Pancreas (tissue), 10 donors: ENCODE data around the gene EME2. TPM values are rescaled to one million over a fixed set of nuclear protein-coding genes. Genes with fewer than 3 reads are reported as not detected.

Experiments
- ATAC-seq, 4 donors: fragments of 200-7000 bp; cut with Tn5 transposase; one replicate each; pipeline versions ENCODE4 v1.8.0 to v1.9.1; 2020; ENCODE audit warnings: mild to moderate bottlenecking in 4 of 4, moderate library complexity in 4 of 4
- DNase-seq, 6 donors: peaks; one replicate each; pipeline ENCODE4 v3.0.0-alpha.2; 2020
- FAIRE-seq: peaks from 2 replicates; lab custom pipeline; 2012; peaks lifted over from hg19 to GRCh38; lab: Jason Lieb, UNC
- H3K27ac ChIP-seq, 4 donors: fragments of 200-600 bp; sonication (generic); 1 replicate in 3 of 4; 2 replicates in 1 of 4; pipeline versions ENCODE4 v1.5.0 to v1.8.0; 2020
- H3K27me3 ChIP-seq, 4 donors: fragments of 200-600 bp; one replicate each; pipeline ENCODE4 v1.8.0; 2021
- H3K36me3 ChIP-seq, 3 donors: fragments of 200-600 bp; sonication (generic) in 1 of 3; one replicate each; pipeline versions ENCODE4 v1.5.0 to v1.8.0; 2020 to 2021
- H3K4me1 ChIP-seq, 3 donors: fragments of 200-600 bp; one replicate each; pipeline ENCODE4 v1.8.0; 2021
- H3K4me3 ChIP-seq, 4 donors: fragments of 200-600 bp; sonication (generic) in 2 of 4; one replicate each; pipeline versions ENCODE4 v1.5.0 to v1.8.0; 2020 to 2021
- H3K9me3 ChIP-seq, 4 donors: fragments of 200-600 bp; one replicate each; pipeline ENCODE4 v1.8.0; 2021
- WGBS, 2 donors: extraction: QIAGEN DNeasy Blood & Tissue Kit; methylation state at CpG; one replicate each; pipeline ENCODE4 v1.1.7; 2013; 5-methylcytosine and 5-hydroxymethylcytosine counted together
- intact Hi-C, 3 donors: fragments of 100-400 bp; cut with DNase I; formaldehyde crosslinking; loops; one replicate each; pipeline versions ENCODE4 v1.11.1 to v1.14.2; 2022
- polyA plus RNA-seq, 2 donors: library from polyadenylated mRNA; stranded (reverse); fragments of 200-250 nt; gene quantifications; one replicate each; pipeline ENCODE4 v1.2.3, GENCODE V29; 2013
- total RNA-seq, 6 donors: library from RNA; stranded (reverse); fragmentation: NEBNext Ultra II Directional in 4 of 6; extraction: Animal tissue kit (Norgen Biotek cat#: 25700) in 4 of 6; gene quantifications; one replicate each; pipeline versions ENCODE4 v1.2.1 to v1.2.4, GENCODE V29; 2021 to 2023
- TF ChIP-seq, protein P1 (sequence below), 4 donors: fragments of 200-600 bp; sonication (generic) in 3 of 4; IDR thresholded peaks; one replicate each; pipeline versions ENCODE4 v1.5.0 to v1.8.0; 2021; ENCODE audit warnings: antibody characterized with exemption in 4 of 4
- donor health status: healthy with polysubstance abuse.
- donor health status: DM: no; HTN: no; CAD: no; lungs with moderate emphysema.
- donor health status: DM: no; HTN: no; CAD: no.
- donor health status: control.
- donor health status: control.
- donor health status: Bipolar disorder and iron deficiency.
- donor health status: DM: yes; HTN: yes; CAD: no.
- donor health status: DM: no; HTN: no; CAD: no.
- donor health status: DM: no; HTN: no; CAD: no.
- donor health status: DM: yes; HTN: yes; CAD: no.

EME2 gene
- total and polyA plus RNA-seq, 8 donors: 4.7 to 37.9 (median 8.1) TPM

DNA sequence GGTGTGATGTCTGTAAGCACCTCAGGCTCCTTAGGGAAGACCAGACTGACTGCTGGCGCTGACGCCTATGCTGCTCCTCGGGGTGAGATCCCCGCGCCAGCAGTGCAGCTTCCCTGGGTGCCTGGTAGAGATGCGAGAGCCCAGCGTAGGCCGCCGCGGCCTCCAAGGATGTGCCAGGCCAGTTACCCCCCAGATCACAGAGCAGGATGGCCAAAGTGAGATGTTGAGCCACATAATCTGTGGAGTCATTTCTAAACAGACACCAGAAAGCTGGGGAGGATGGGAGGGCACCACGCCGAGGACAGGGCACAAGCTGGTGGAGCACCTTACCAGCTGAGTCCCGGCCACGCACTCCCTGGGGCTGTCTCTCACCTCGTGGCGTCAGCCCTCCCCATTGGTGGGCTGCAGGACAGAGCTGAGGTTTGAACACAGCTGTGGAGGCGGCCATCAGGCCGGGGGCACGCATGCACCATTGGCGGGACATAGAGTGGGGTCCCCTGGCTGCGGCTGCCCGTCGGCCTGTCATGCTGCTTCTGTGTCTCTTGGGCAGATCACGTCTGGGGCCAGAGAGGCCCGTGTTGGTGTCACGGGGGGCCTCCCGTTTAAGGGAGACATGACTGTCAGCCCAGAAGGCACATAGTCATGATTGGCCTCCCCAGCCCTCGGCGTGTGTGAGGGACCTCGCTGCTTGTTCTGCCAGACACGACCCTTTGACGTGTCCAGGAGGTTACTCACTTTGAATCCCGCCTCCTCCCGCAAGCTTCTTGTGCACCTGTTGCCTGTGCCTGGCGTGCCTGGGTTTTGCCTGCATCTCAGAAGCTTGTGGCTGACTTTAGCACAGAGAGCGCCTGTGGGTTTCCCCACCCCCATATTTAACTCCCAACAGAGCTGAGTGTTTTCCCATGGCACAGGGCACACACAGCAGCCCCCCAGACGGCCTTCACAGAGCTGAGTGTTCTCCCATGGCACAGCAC lies 44.7 kb upstream of the EME2 start:
- Histone ChIP-seq H3K4me3 (no peak overlapping the region), H3K4me1 (peaks cover 0 to 6% (median 0%) of the 10 kb centered on the region in 3 donors), H3K36me3 (peaks cover 0 to 15% (median 1%) of the 10 kb centered on the region in 3 donors), H3K27ac (no peak overlapping the region), H3K9me3 (no peaks in the 10 kb centered on the region), H3K27me3 (no peaks in the 10 kb centered on the region)
- 92 to 93% methylated on average over 37 of the region's 37 CpGs for WGBS, 2 donors
- ATAC-seq: no peak
- intact Hi-C loops: no loop called here
- TF ChIP-seq, protein P1, sequence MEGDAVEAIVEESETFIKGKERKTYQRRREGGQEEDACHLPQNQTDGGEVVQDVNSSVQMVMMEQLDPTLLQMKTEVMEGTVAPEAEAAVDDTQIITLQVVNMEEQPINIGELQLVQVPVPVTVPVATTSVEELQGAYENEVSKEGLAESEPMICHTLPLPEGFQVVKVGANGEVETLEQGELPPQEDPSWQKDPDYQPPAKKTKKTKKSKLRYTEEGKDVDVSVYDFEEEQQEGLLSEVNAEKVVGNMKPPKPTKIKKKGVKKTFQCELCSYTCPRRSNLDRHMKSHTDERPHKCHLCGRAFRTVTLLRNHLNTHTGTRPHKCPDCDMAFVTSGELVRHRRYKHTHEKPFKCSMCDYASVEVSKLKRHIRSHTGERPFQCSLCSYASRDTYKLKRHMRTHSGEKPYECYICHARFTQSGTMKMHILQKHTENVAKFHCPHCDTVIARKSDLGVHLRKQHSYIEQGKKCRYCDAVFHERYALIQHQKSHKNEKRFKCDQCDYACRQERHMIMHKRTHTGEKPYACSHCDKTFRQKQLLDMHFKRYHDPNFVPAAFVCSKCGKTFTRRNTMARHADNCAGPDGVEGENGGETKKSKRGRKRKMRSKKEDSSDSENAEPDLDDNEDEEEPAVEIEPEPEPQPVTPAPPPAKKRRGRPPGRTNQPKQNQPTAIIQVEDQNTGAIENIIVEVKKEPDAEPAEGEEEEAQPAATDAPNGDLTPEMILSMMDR (IDR thresholded peaks at IDR 0.05): no peak
- no peak for FAIRE-seq
- no peak for DNase-seq

DNA sequence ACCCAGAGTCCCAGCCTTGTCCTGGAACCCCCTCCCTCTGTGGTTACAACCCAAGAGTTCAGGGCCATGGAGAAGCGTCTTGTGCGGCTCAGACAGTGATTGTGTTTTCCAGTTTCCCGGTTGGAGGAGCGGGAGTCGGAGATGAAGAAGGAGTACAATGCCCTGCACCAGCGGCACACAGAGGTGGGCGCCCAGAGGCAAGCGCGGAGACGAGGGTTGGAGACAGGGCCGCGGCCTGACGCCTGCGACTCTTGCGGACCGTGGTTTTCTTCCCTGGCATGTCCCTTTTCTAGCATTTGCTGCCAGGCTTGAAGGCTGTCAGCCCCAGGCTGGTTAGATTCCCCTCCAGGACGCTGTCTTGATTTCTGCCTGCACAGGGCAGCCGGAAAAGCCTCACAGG lies 43.6 kb upstream of the EME2 start:
- FAIRE-seq: no peak

DNA sequence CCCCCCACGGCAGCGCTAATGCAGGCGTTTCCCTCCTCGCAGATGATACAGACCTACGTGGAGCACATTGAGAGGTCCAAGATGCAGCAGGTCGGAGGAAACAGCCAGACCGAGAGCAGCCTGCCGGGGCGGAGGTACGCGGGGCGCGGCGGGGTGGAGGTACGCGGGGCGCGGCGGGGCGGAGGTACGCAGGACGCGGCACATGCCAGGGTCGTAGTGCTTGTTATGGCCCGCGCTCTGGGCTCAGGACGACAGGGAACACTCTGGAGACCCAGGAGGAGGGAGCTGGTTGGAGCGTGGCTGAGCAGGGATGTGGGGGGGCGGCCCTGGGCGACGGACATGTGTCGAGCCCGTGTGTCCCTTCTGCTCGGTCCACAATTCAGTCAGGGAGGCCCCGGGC lies 43.2 kb upstream of the EME2 start:
- intact Hi-C loops: no loop called here
- no peak for FAIRE-seq
- no peak for DNase-seq
- Histone ChIP-seq H3K4me1 (no peaks in the 10 kb centered on the region), H3K4me3 (no peak overlapping the region), H3K36me3 (peaks cover 0 to 30% (median 3%) of the 10 kb centered on the region in 3 donors), H3K9me3 (no peaks in the 10 kb centered on the region), H3K27me3 (no peaks in the 10 kb centered on the region), H3K27ac (no peak overlapping the region)
- WGBS, 2 donors: 95 to 98% methylated on average over 35 of the region's 35 CpGs
- TF ChIP-seq, protein P1 (IDR thresholded peaks at IDR 0.05): no peak
- no peak for ATAC-seq

More for the DNA sequence above, 43.6 kb upstream of the EME2 start:
- no peak for ATAC-seq
- TF ChIP-seq, protein P1 (IDR thresholded peaks at IDR 0.05): no peak
- peaks cover 0 to 26% (median 3%) of the 10 kb centered on the region in 3 donors for H3K36me3 ChIP-seq
- H3K27me3 ChIP-seq: no peaks in the 10 kb centered on the region
- no peaks in the 10 kb centered on the region for H3K4me1 ChIP-seq
- no peak for DNase-seq
- H3K27ac ChIP-seq: no peak overlapping the region
- H3K9me3 ChIP-seq: no peaks in the 10 kb centered on the region
- no peak overlapping the region for H3K4me3 ChIP-seq
- intact Hi-C loops: no loop called here
- 96 to 98% methylated on average over 18 of the region's 18 CpGs for WGBS, 2 donors

DNA sequence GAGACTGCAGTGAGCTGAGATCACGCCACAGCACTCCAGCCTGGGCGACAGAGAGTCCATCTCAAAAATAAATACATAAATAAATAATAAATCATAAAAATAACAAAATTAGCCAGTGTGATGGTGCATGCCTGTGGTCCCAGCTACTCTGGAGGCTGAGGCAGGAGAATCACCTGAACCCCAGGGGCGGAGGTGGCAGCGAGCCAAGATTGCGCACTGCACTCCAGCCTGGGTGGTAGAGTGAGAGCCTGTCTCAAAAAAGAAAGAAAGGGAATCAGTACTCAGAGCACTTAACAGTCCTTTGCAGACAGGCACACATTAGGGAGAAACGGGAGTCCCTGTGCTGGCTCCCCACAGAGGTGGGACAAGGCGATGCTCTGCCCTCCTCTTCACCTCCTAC lies 41.5 kb upstream of the EME2 start:
- Histone ChIP-seq H3K9me3 (no peaks in the 10 kb centered on the region), H3K4me3 (no peak overlapping the region), H3K36me3 (peaks cover 0 to 36% (median 3%) of the 10 kb centered on the region in 3 donors), H3K27ac (no peak overlapping the region), H3K4me1 (no peaks in the 10 kb centered on the region), H3K27me3 (no peaks in the 10 kb centered on the region)
- no peak for ATAC-seq
- 91 to 96% methylated on average over 7 of the region's 7 CpGs for WGBS, 2 donors
- TF ChIP-seq, protein P1 (IDR thresholded peaks at IDR 0.05): no peak
- DNase-seq: no peak
- FAIRE-seq: no peak
- intact Hi-C loops: no loop called here

DNA sequence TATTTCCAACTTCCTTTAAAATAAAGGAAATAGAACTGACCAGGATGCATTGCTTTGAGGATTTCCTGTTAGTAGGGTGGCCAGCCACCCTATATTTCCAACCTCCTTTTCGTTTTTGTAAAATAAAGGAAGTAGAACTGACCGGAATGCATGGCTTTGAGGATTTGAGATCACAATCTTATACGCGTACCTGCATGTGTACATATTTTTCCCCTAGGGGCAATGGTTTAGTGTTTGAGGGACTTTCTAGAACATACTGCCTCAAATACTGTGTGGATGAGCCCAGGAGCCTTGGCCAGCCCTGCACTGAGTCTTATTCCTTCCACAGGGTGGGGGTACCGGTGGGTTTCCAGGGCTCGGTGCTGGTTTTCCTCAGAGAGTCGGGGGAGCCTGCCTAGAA lies 41.0 kb upstream of the EME2 start:
- no peaks in the 10 kb centered on the region for H3K9me3 ChIP-seq
- WGBS, 2 donors: 76 to 78% methylated on average over 7 of the region's 7 CpGs
- FAIRE-seq (no peak), ATAC-seq (no peak), DNase-seq (no peak)
- no peak overlapping the region for H3K4me3 ChIP-seq
- H3K27me3 ChIP-seq: no peaks in the 10 kb centered on the region
- intact Hi-C loops: no loop called here
- TF ChIP-seq, protein P1 (IDR thresholded peaks at IDR 0.05): no peak
- no peaks in the 10 kb centered on the region for H3K4me1 ChIP-seq
- H3K27ac ChIP-seq: no peak overlapping the region
- H3K36me3 ChIP-seq: peaks cover 0 to 36% (median 3%) of the 10 kb centered on the region in 3 donors
